GM06990 (cell line): Measurements from ENCODE around the gene SGTA.
"Not testable (repeated sequence)": the region's sequence is repeated elsewhere in the genome, so short reads cannot be mapped to it uniquely, and the experiment has no call there.

Experiments
- DNase-seq: peaks from one replicate; pipeline ENCODE4 v3.0.0-alpha.2; 2011; ENCODE audit not compliant: insufficient read length; ENCODE audit errors: extremely low read depth
- H3K27me3 ChIP-seq: replicated peaks from 2 replicates; pipeline ENCODE4 v1.6.0; 2011; ENCODE audit warnings: low read length; ENCODE audit not compliant: control insufficient read depth, insufficient read depth
- H3K36me3 ChIP-seq: 2 replicates; pipeline ENCODE4 v1.5.1; 2011; ENCODE audit warnings: low read length; ENCODE audit not compliant: control insufficient read depth, insufficient read depth
- H3K4me3 ChIP-seq: replicated peaks from 2 replicates; pipeline ENCODE4 v1.5.1; 2011; ENCODE audit warnings: low read depth, mild to moderate bottlenecking, control low read depth, low read length
- CTCF ChIP-seq: IDR thresholded peaks from 2 replicates; pipeline ENCODE4 v1.5.1; 2011; ENCODE audit warnings: low read length, control low read depth, mild to moderate bottlenecking, inconsistent platforms; ENCODE audit not compliant: insufficient read depth, poor library complexity, severe bottlenecking

Gene SGTA

DNA sequence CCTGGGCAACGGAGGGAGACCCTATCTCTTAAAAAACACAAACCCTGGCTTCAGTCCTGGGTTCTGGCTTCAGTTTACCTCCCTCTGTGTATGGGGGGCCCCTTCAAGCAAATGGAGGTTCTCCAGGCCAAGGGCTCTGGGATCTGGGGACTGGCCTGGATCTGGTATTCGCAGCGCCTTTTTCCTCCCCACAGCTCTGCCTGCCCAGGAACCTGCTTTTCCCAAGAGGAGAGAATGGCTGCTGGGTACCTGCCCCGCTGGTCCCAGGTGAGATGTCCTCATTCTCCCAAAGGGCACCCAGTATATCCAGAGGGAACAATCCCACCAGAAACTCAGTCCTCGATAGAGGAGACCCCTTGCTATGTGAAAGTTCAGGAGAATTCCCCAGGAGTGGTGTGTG is 39.8 kb upstream of the SGTA start:
- no peak for TF ChIP-seq CTCF
- no peaks in the 10 kb centered on the region for H3K36me3 ChIP-seq
- no peaks in the 10 kb centered on the region for H3K27me3 ChIP-seq
- no peak for DNase-seq
- H3K4me3 ChIP-seq: no peak overlapping the region

- Histone ChIP-seq H3K4me3 (peak overlapping the region; percentile 70), H3K36me3 (peaks cover 2% of the 10 kb centered on the region), H3K27me3 (no peaks in the 10 kb centered on the region)
- TF ChIP-seq CTCF: no peak
- DNase-seq: no peak
Observed at GRCh38 chr19:2820112-2820702, 37.1 kb upstream of the SGTA start.

DNA sequence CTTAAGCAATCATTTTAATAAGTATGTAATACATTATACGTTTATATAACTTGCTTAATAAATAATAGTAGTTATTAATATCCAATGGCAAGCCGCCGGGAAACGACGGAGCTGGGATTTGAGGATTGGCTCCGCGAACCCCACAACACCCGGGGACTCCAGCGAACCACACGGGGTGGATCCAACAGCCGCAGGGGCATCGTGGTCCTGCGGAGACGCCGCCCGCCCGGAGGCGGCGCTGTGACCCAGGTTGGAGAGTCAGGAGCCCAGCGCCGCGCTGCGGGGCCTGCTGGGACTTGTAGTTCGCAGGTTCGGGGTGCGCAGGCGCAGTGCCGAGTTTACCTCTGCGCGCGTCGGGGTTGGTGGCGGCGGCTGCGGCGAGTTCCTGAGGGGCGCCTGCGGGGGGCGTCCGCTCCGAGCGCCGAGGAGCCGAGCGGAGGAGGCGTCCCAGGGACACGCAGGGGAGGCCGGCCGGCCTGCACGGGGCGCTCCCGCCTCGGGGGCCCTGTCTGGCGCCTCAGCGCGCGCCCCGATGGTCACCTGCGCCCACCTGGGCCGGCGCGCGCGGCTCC is 36.6 kb upstream of the SGTA start, which contains the start of gene ZNF554:
TSS of gene ZNF554 (plus strand) at position 329 of the 572 bp plus-strand sequence. CDS start at position 533, 204 bp downstream.
- TF ChIP-seq CTCF: peak; percentile 99
- peak; percentile 92 for DNase-seq
- Histone ChIP-seq H3K36me3 (peaks cover 3% of the 10 kb centered on the region), H3K4me3 (peak within 1 kb of the TSS; percentile 70), H3K27me3 (no peaks in the 10 kb centered on the region)

DNA sequence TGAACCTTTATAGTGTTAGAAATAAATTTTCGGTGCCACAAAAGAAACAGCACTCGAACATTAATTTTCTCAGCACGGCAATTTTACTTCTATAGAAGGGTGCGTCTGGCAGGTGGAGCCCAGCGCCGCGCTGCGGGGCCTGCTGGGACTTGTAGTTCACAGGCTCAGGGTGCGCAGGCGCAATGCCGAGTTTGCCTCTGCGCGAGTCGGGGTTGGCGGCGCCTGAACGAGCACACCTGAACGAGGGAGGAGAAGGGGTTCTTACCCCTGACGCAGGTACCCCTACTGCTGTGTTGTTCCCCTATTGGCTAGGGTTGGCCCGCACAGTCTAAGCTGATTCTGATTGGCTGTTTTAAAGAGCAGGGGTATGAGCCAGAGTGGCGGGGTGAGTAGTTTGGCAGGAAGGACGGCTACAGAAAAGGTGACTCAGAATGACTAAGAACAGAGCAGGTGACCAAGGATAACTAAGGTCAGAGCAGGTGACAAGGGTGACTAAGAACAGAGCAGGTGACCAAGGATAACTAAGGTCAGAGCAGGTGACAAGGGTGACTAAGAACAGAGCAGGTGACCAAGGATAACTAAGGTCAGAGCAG is 34.3 kb upstream of the SGTA start:
- not testable (repeated sequence) for DNase-seq, H3K27me3 ChIP-seq, H3K4me3 ChIP-seq, H3K36me3 ChIP-seq

- Histone ChIP-seq H3K36me3 (peaks cover 11% of the 10 kb centered on the region), H3K27me3 (no peaks in the 10 kb centered on the region), H3K4me3 (no peak overlapping the region)
- no peak for TF ChIP-seq CTCF
- no peak for DNase-seq
Observed at GRCh38 chr19:2816641-2817040, 33.6 kb upstream of the SGTA start.

GRCh38 chr19:2815923-2816322 is 32.9 kb upstream of the SGTA start:
- no peak for DNase-seq
- Histone ChIP-seq H3K36me3 (peaks cover 17% of the 10 kb centered on the region), H3K4me3 (no peak overlapping the region), H3K27me3 (no peaks in the 10 kb centered on the region)
- no peak for TF ChIP-seq CTCF
